Stimulated activated CD4-positive, alpha-beta T cell treated with anti-CD3 and anti-CD28 coated beads, TNF-alpha, amount 100 ng/mL, for 48 hours (primary cell): Measurements from ENCODE around the gene HLA-A.
"Not testable (repeated sequence)": the region's sequence is repeated elsewhere in the genome, so short reads cannot be mapped to it uniquely, and the experiment has no call there.

Experiments
- DNase-seq, 3 donors: peaks; one replicate each; pipeline ENCODE4 v3.0.0-alpha.2; 2020; ENCODE audit warnings: low read depth in 3 of 3

The HLA-A gene

GRCh38 chr6:29942275-29943052 lies at the start of gene HLA-A:
TSS of gene HLA-A (plus strand) at chr6:29942532. CDS start at chr6:29942554, 22 bp downstream.
- peak; percentile 79 to 88 (median 85) for DNase-seq

- no peak for DNase-seq
These were observed 49.6 kb upstream of the HLA-A start for GRCh38 chr6:29892696-29893095.

GRCh38 chr6:29899281-29899680 lies 43.1 kb upstream of the HLA-A start:
- DNase-seq = no peak

GRCh38 chr6:29905286-29905685 lies 37.0 kb upstream of the HLA-A start:
- no peak for DNase-seq

- no peak for DNase-seq
These were observed 34.5 kb upstream of the HLA-A start for GRCh38 chr6:29907637-29908340.

- no peak for DNase-seq
These were observed 34.0 kb upstream of the HLA-A start for GRCh38 chr6:29908341-29908662.

GRCh38 chr6:29908710-29909109 lies 33.6 kb upstream of the HLA-A start:
- DNase-seq = no peak

- no peak for DNase-seq
These were observed 32.3 kb upstream of the HLA-A start for GRCh38 chr6:29909985-29910384.

GRCh38 chr6:29912840-29913239 lies 29.5 kb upstream of the HLA-A start:
- no peak for DNase-seq

GRCh38 chr6:29916741-29917140 lies 25.6 kb upstream of the HLA-A start:
- DNase-seq = no peak

GRCh38 chr6:29917857-29918256 lies 24.5 kb upstream of the HLA-A start:
- no peak for DNase-seq

GRCh38 chr6:29919506-29920445 lies 22.6 kb upstream of the HLA-A start:
- DNase-seq = no peak

- DNase-seq = no peak
These were observed 18.0 kb upstream of the HLA-A start for GRCh38 chr6:29924287-29924686.

- DNase-seq = no peak
These were observed 17.6 kb upstream of the HLA-A start for GRCh38 chr6:29924731-29925130.

- no peak for DNase-seq
These were observed 17.0 kb upstream of the HLA-A start for GRCh38 chr6:29925321-29925720.

GRCh38 chr6:29925727-29926412 lies 16.5 kb upstream of the HLA-A start:
- no peak for DNase-seq

- DNase-seq = peak in 2 of 3 donors; percentile 75 to 83
These were observed 15.7 kb upstream of the HLA-A start for GRCh38 chr6:29926413-29927274.

- no peak for DNase-seq
These were observed 15.1 kb upstream of the HLA-A start for GRCh38 chr6:29927275-29927569.

GRCh38 chr6:29927841-29928388 lies 14.4 kb upstream of the HLA-A start:
- DNase-seq = no peak

GRCh38 chr6:29930047-29930446 lies 12.3 kb upstream of the HLA-A start:
- DNase-seq = not testable (repeated sequence)

- DNase-seq = no peak
These were observed 8.4 kb upstream of the HLA-A start for GRCh38 chr6:29933955-29934354.
